Liver (tissue), 9 donors: Measurements from ENCODE around the gene SLIT3. TPM values are rescaled to one million over a fixed set of nuclear protein-coding genes. Genes with fewer than 3 reads are reported as not detected.

Experiments
- DNase-seq: peaks from one replicate; pipeline ENCODE4 v3.0.0-alpha.2; 2017; ENCODE audit warnings: low spot score
- H3K27ac ChIP-seq, 2 donors: one replicate each; pipeline ENCODE4 v1.7.0; 2013; ENCODE audit warnings: inconsistent platforms in 2 of 2, low read length in 2 of 2, control low read depth in 1 of 2, low read depth in 1 of 2, mild to moderate bottlenecking in 1 of 2
- H3K27me3 ChIP-seq, 4 donors: one replicate each; pipeline versions ENCODE4 v1.6.1 to v1.7.0; 2013; ENCODE audit warnings: low read length in 3 of 4, inconsistent platforms in 1 of 4, mild to moderate bottlenecking in 1 of 4, moderate library complexity in 1 of 4; ENCODE audit not compliant: control insufficient read depth in 4 of 4, insufficient read depth in 4 of 4
- H3K36me3 ChIP-seq, 4 donors: one replicate each; pipeline versions ENCODE4 v1.6.1 to v1.7.0; 2013; ENCODE audit warnings: low read length in 3 of 4, mild to moderate bottlenecking in 3 of 4, low read depth in 1 of 4, moderate library complexity in 1 of 4; ENCODE audit not compliant: control insufficient read depth in 4 of 4, insufficient read depth in 3 of 4
- H3K4me1 ChIP-seq, 4 donors: one replicate each; pipeline versions ENCODE4 v1.6.1 to v1.7.0; 2013; ENCODE audit warnings: low read length in 3 of 4, mild to moderate bottlenecking in 3 of 4, moderate library complexity in 1 of 4; ENCODE audit not compliant: control insufficient read depth in 4 of 4, insufficient read depth in 4 of 4
- H3K4me3 ChIP-seq, 3 donors: one replicate each; pipeline versions ENCODE4 v1.6.1 to v1.7.0; 2013; ENCODE audit warnings: low read length in 3 of 3, control low read depth in 1 of 3, low read depth in 1 of 3, mild to moderate bottlenecking in 1 of 3
- H3K9ac ChIP-seq, 2 donors: one replicate each; pipeline ENCODE4 v1.7.0; 2013; ENCODE audit warnings: low read length in 2 of 2, mild to moderate bottlenecking in 2 of 2, moderate library complexity in 2 of 2, control low read depth in 1 of 2, low read depth in 1 of 2
- H3K9me3 ChIP-seq, 4 donors: one replicate each; pipeline versions ENCODE4 v1.6.1 to v1.7.0; 2013; ENCODE audit warnings: low read length in 3 of 4; ENCODE audit not compliant: control insufficient read depth in 4 of 4
- ATF3 ChIP-seq: IDR thresholded peaks from 2 replicates; pipeline ENCODE4 v1.6.1; 2016; ENCODE audit warnings: antibody characterized with exemption
- CTCF ChIP-seq: fragments of 150-350 bp; IDR thresholded peaks from 2 replicates; pipeline ENCODE4 v1.5.1; 2017; ENCODE audit warnings: improper control_type of control experiment, low read depth, low read length; ENCODE audit not compliant: missing input control
- EGR1 ChIP-seq, 2 donors: IDR thresholded peaks; 2 replicates each; pipeline ENCODE4 v1.6.1; 2016 to 2018; ENCODE audit warnings: antibody characterized with exemption in 2 of 2, low read depth in 2 of 2
- FOXA2 ChIP-seq: IDR thresholded peaks from 2 replicates; pipeline ENCODE4 v1.6.1; 2016; ENCODE audit warnings: antibody characterized with exemption
- GABPA ChIP-seq, 2 donors: IDR thresholded peaks in 1 of 2; conservative IDR thresholded peaks in 1 of 2; 2 replicates each; pipeline ENCODE4 v1.6.1; 2016; ENCODE audit warnings: antibody characterized with exemption in 2 of 2, mild to moderate bottlenecking in 1 of 2, moderate library complexity in 1 of 2
- HNF4A ChIP-seq, 2 donors: conservative IDR thresholded peaks; 2 replicates each; pipeline ENCODE4 v1.6.1; 2016; ENCODE audit warnings: antibody characterized with exemption in 2 of 2, mild to moderate bottlenecking in 2 of 2
- HNF4G ChIP-seq: IDR thresholded peaks from 2 replicates; pipeline ENCODE4 v1.6.1; 2016; ENCODE audit warnings: antibody characterized with exemption
- JUND ChIP-seq, 2 donors: IDR thresholded peaks; 2 replicates each; pipeline ENCODE4 v1.6.1; 2016; ENCODE audit warnings: antibody characterized with exemption in 2 of 2
- MAX ChIP-seq: IDR thresholded peaks from 2 replicates; pipeline ENCODE4 v1.6.1; 2016; ENCODE audit warnings: antibody characterized with exemption
- NR2F2 ChIP-seq: IDR thresholded peaks from 2 replicates; pipeline ENCODE4 v1.6.1; 2016; ENCODE audit warnings: antibody characterized with exemption
- RAD21 ChIP-seq, 2 donors: IDR thresholded peaks; 2 replicates each; pipeline ENCODE4 v1.6.1; 2016; ENCODE audit warnings: antibody characterized with exemption in 2 of 2, mild to moderate bottlenecking in 2 of 2
- RXRA ChIP-seq, 2 donors: IDR thresholded peaks; 2 replicates each; pipeline ENCODE4 v1.6.1; 2017 to 2018; ENCODE audit warnings: antibody characterized with exemption in 2 of 2, mild to moderate bottlenecking in 1 of 2
- SP1 ChIP-seq: IDR thresholded peaks from 2 replicates; pipeline ENCODE4 v1.6.1; 2018; ENCODE audit warnings: antibody characterized with exemption, mild to moderate bottlenecking
- TAF1 ChIP-seq: conservative IDR thresholded peaks from 2 replicates; pipeline ENCODE4 v1.6.1; 2016; ENCODE audit warnings: antibody characterized with exemption, mild to moderate bottlenecking
- YY1 ChIP-seq: IDR thresholded peaks from 2 replicates; pipeline ENCODE4 v1.6.1; 2016; ENCODE audit warnings: antibody characterized with exemption, mild to moderate bottlenecking
- ZBTB33 ChIP-seq: IDR thresholded peaks from 2 replicates; pipeline ENCODE4 v1.6.1; 2016; ENCODE audit warnings: antibody characterized with exemption
- WGBS: extraction: QIAGEN DNeasy Blood & Tissue Kit; methylation state at CpG from one replicate; pipeline ENCODE4 v1.1.7; 2013; 5-methylcytosine and 5-hydroxymethylcytosine counted together
- polyA plus RNA-seq, 2 donors: library from polyadenylated mRNA; stranded (reverse) in 1 of 2; unstranded in 1 of 2; fragments of 200-250 nt in 1 of 2; fragments of >200 nt in 1 of 2; fragmentation: Nextera tagmentation in 1 of 2; extraction: Ambion mirVana in 1 of 2; gene quantifications; one replicate each; pipeline versions ENCODE4 v1.2.1 to v1.2.3, GENCODE V29; 2013 to 2015
- total RNA-seq, 2 donors: library from RNA; depleted of rRNA; stranded (reverse); fragments of >200 nt; gene quantifications; one replicate each; pipeline ENCODE4 v1.2.3, GENCODE V29; 2014
- donor health status: healthy.
- donor health status: healthy.
- donor health status: healthy.
- donor health status: healthy.
- donor health status: healthy.

SLIT3 gene
- total and polyA plus RNA-seq, 4 donors = 0.61 to 1.3 (median 0.91) TPM

GRCh38 chr5:169223595-169223953 lies 77.4 kb downstream of the SLIT3 start:
- no peak for DNase-seq

GRCh38 chr5:169222934-169223594 lies 77.9 kb downstream of the SLIT3 start:
- no peak for DNase-seq
- Histone ChIP-seq H3K36me3 (no peaks in the 10 kb centered on the region), H3K4me3 (no peak overlapping the region), H3K27me3 (peaks cover 0 to 2% (median 0%) of the 10 kb centered on the region in 4 donors), H3K27ac (no peak overlapping the region), H3K9ac (no peak overlapping the region), H3K9me3 (no peaks in the 10 kb centered on the region), H3K4me1 (no peaks in the 10 kb centered on the region)
- no peak for TF ChIP-seq JUND (IDR thresholded peaks at IDR 0.05)
- no peak for TF ChIP-seq TAF1
- no peak for TF ChIP-seq ZBTB33
- no peak for TF ChIP-seq SP1
- TF ChIP-seq NR2F2 = no peak
- no peak for TF ChIP-seq FOXA2
- TF ChIP-seq CTCF = no peak
- no peak for TF ChIP-seq EGR1 (IDR thresholded peaks at IDR 0.05; ENCODE audit: low read depth in 2 of 2)
- TF ChIP-seq HNF4G = no peak
- no peak for TF ChIP-seq MAX
- TF ChIP-seq GABPA (IDR thresholded peaks at IDR 0.05 in 1 of 2, conservative IDR thresholded peaks at IDR 0.05 in 1 of 2) = no peak
- no peak for TF ChIP-seq RXRA (IDR thresholded peaks at IDR 0.05)
- TF ChIP-seq HNF4A (conservative IDR thresholded peaks at IDR 0.05) = no peak
- no peak for TF ChIP-seq RAD21 (IDR thresholded peaks at IDR 0.05)
- WGBS = 50% methylated on average over 9 of the region's 9 CpGs

More at GRCh38 chr5:169223595-169223953, 77.4 kb downstream of the SLIT3 start:
- Histone ChIP-seq H3K4me3 (no peak overlapping the region), H3K4me1 (no peaks in the 10 kb centered on the region), H3K9ac (no peak overlapping the region), H3K36me3 (no peaks in the 10 kb centered on the region), H3K27ac (no peak overlapping the region), H3K9me3 (no peaks in the 10 kb centered on the region), H3K27me3 (peaks cover 0 to 2% (median 0%) of the 10 kb centered on the region in 4 donors)
- WGBS = 80% methylated on average over 1 of the region's 1 CpG
- TF ChIP-seq HNF4G (no peak), JUND (IDR thresholded peaks at IDR 0.05) (no peak), MAX (no peak), ATF3 (no peak), YY1 (no peak)
